Ovary (tissue), 9 donors: ENCODE results near the gene LHB. TPM values are rescaled to one million over a fixed set of nuclear protein-coding genes. Genes with fewer than 3 reads are reported as not detected.

ENCODE experiments used
- DNase-seq, 5 donors: peaks; one replicate each; pipeline ENCODE4 v3.0.0-alpha.2; 2019 to 2020
- H3K27ac ChIP-seq, 2 donors: fragments of 200-600 bp; one replicate each; pipeline versions ENCODE4 v1.5.1 to v1.8.0; 2019 to 2022
- H3K27me3 ChIP-seq: fragments of 200-600 bp; one replicate; pipeline ENCODE4 v1.8.0; 2022
- H3K36me3 ChIP-seq: fragments of 200-600 bp; sonication (generic); one replicate; pipeline ENCODE4 v1.5.1; 2019
- H3K4me1 ChIP-seq: one replicate; pipeline ENCODE4 v1.8.1; 2013; ENCODE audit warnings: mild to moderate bottlenecking, moderate library complexity; ENCODE audit not compliant: insufficient read depth
- H3K4me3 ChIP-seq: fragments of 200-600 bp; sonication (generic); one replicate; pipeline ENCODE4 v1.5.1; 2017
- H3K9me3 ChIP-seq, 2 donors: fragments of 200-600 bp in 1 of 2; sonication (generic) in 1 of 2; one replicate each; pipeline versions ENCODE4 v1.5.1 to v1.8.1; 2013 to 2019; ENCODE audit warnings: mild to moderate bottlenecking in 1 of 2, moderate library complexity in 1 of 2
- CTCF ChIP-seq, 3 donors: fragments of 450-650 bp in 2 of 3; fragments of 200-600 bp in 1 of 3; IDR thresholded peaks; one replicate each; pipeline versions ENCODE4 v1.5.1 to v1.8.0; 2016 to 2022; ENCODE audit warnings: antibody characterized with exemption in 3 of 3, mild to moderate bottlenecking in 1 of 3
- EP300 ChIP-seq: sonication (generic); formaldehyde crosslinking; IDR thresholded peaks from one replicate; pipeline ENCODE4 v1.6.1; 2017; ENCODE audit warnings: antibody characterized with exemption
- POLR2A ChIP-seq: fragments of 450-650 bp; IDR thresholded peaks from one replicate; pipeline ENCODE4 v1.6.1; 2017; ENCODE audit warnings: antibody characterized with exemption, mild to moderate bottlenecking, moderate library complexity
- WGBS, 3 donors: extraction: QIAGEN DNeasy Blood & Tissue Kit in 1 of 3; methylation state at CpG; one replicate each; pipeline versions ENCODE4 v1.1.5 to v1.1.7; 2013 to 2017; 5-methylcytosine and 5-hydroxymethylcytosine counted together
- intact Hi-C, 4 donors: fragments of 100-400 bp; cut with DNase I; formaldehyde crosslinking; loops; one replicate each; pipeline versions ENCODE4 v1.11.0 to v1.15.1; 2022 to 2023
- polyA plus RNA-seq, 2 donors: library from polyadenylated mRNA; stranded (reverse); fragments of 200-250 nt in 1 of 2; fragments of 350-450 nt in 1 of 2; fragmentation: Illumina TruSeq in 1 of 2; extraction: RNeasy Lipid Tissue Mini Kit (QIAGEN cat#74804) in 1 of 2; gene quantifications; one replicate each; pipeline ENCODE4 v1.2.3, GENCODE V29; 2013 to 2014
- total RNA-seq, 7 donors: library from RNA; depleted of rRNA in 2 of 7; stranded (reverse); fragments of >200 nt in 2 of 7; fragmentation: NEBNext Ultra II Directional in 3 of 7; extraction: Animal tissue kit (Norgen Biotek cat#: 25700) in 3 of 7; gene quantifications; one replicate each; pipeline versions ENCODE4 v1.1.0 to v1.2.4, GENCODE V29; 2016 to 2023
- donor health status: DM: no; HTN: no; CAD: no; lungs with moderate emphysema.
- donor health status: DM: no; HTN: no; CAD: no.
- donor health status: Bipolar disorder and iron deficiency.
- donor health status: DM: yes; HTN: yes; CAD: no.
- donor health status: DM: no; HTN: no; CAD: no.
- donor health status: DM: yes; HTN: yes; CAD: no.

Gene LHB
- total and polyA plus RNA-seq, 9 donors, result not detected

- WGBS, 3 donors, result 75 to 92% (median 87%) methylated on average over 2 of the region's 2 CpGs
Observed at GRCh38 chr19:48977061-48977460, 39.8 kb downstream of the LHB start.

GRCh38 chr19:48975947-48976847 is 40.7 kb downstream of the LHB start:
- 84 to 87% (median 85%) methylated on average over 13 of the region's 13 CpGs for WGBS, 3 donors
- no peak overlapping the region for H3K27ac ChIP-seq
- no peaks in the 10 kb centered on the region for H3K36me3 ChIP-seq
- no peaks in the 10 kb centered on the region for H3K4me1 ChIP-seq
- intact Hi-C loops, result loop anchor here in 1 of 4 donors (5.0 kb wide), 1 partner anchor 179 kb away; no protein-coding TSS in a partner anchor
- H3K4me3 ChIP-seq, result no peak overlapping the region
- no peak for DNase-seq
- no peaks in the 10 kb centered on the region for H3K9me3 ChIP-seq
- H3K27me3 ChIP-seq, result no peaks in the 10 kb centered on the region
- no peak for TF ChIP-seq CTCF (IDR thresholded peaks at IDR 0.05)
- TF ChIP-seq POLR2A, result no peak
- TF ChIP-seq EP300, result no peak

More at GRCh38 chr19:48977061-48977460, 39.8 kb downstream of the LHB start:
- no peaks in the 10 kb centered on the region for H3K27me3 ChIP-seq
- intact Hi-C loops, result loop anchor here in 1 of 4 donors (5.0 kb wide), 1 partner anchor 180 kb away; no protein-coding TSS in a partner anchor
- H3K4me1 ChIP-seq, result no peaks in the 10 kb centered on the region
- DNase-seq, result no peak
- H3K4me3 ChIP-seq, result no peak overlapping the region
- H3K27ac ChIP-seq, result no peak overlapping the region
- no peaks in the 10 kb centered on the region for H3K9me3 ChIP-seq
- TF ChIP-seq EP300, result no peak
- no peak for TF ChIP-seq POLR2A
- no peak for TF ChIP-seq CTCF (IDR thresholded peaks at IDR 0.05)
- H3K36me3 ChIP-seq, result no peaks in the 10 kb centered on the region

GRCh38 chr19:48970923-48971395 is 45.9 kb downstream of the LHB start:
- no peaks in the 10 kb centered on the region for H3K9me3 ChIP-seq
- WGBS, 3 donors, result 17 to 20% (median 19%) methylated on average over 19 of the region's 19 CpGs
- TF ChIP-seq CTCF (IDR thresholded peaks at IDR 0.05), result peak; percentile 81 to 84 (median 84)
- TF ChIP-seq POLR2A, result no peak
- TF ChIP-seq EP300, result no peak
- H3K4me3 ChIP-seq, result no peak overlapping the region
- peak; percentile 78 to 91 (median 85) for DNase-seq
- no peak overlapping the region for H3K27ac ChIP-seq
- intact Hi-C loops, result loop anchor here in 2 of 4 donors (5.0 kb wide), 2 partner anchors 184 to 189 kb away; no protein-coding TSS in a partner anchor
- H3K36me3 ChIP-seq, result no peaks in the 10 kb centered on the region
- H3K4me1 ChIP-seq, result peaks cover 3% of the 10 kb centered on the region
- H3K27me3 ChIP-seq, result no peaks in the 10 kb centered on the region

GRCh38 chr19:48970139-48970766 is 46.6 kb downstream of the LHB start:
- Histone ChIP-seq H3K27ac (no peak overlapping the region), H3K36me3 (no peaks in the 10 kb centered on the region), H3K4me3 (no peak overlapping the region), H3K4me1 (peaks cover 3% of the 10 kb centered on the region), H3K27me3 (no peaks in the 10 kb centered on the region), H3K9me3 (no peaks in the 10 kb centered on the region)
- 81 to 82% (median 82%) methylated on average over 22 to 23 of the region's 23 CpGs for WGBS, 3 donors
- intact Hi-C loops, result loop anchor here in 2 of 4 donors (5.0 kb wide), 2 partner anchors 183 to 188 kb away; no protein-coding TSS in a partner anchor
- TF ChIP-seq POLR2A (no peak), EP300 (no peak), CTCF (IDR thresholded peaks at IDR 0.05) (no peak)
- DNase-seq, result peak in 2 of 5 donors; percentile 40 to 45
